Measurements from ENCODE around the gene RRP9.

DNA sequence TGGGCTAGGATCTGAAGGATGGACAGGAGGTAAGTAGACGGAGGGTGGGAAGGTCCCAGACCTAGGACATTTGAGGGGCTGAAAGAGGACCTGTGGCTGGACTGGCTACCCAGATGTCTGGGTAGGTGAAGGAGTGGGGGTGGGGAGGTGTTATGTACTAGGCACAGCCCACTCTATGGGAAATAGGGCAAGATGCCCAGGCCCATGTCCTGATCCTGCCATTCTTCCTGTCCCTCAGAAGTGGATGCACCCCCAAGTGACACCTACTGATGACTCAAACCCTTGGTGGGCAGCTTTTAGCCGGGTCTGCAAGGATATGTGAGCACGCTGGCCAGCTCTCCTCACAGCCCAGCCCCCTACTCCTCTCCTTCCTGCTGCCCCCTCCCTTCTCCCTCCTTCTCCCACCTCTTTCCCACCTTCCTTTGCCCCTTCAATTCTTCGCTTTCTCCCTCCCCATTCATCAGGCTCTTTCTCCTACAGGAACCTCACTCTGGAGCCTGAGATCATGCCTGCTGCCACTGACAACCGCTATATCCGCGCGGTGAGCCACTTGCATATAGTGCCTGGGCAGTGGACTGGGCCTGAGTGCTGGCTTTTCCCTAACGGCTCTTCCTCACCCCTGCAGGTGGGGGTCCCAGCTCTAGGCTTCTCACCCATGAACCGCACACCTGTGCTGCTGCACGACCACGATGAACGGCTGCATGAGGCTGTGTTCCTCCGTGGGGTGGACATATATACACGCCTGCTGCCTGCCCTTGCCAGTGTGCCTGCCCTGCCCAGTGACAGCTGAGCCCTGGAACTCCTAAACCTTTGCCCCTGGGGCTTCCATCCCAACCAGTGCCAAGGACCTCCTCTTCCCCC is 46.8 kb upstream of the RRP9 start:
- TF ChIP-seq, protein P1, sequence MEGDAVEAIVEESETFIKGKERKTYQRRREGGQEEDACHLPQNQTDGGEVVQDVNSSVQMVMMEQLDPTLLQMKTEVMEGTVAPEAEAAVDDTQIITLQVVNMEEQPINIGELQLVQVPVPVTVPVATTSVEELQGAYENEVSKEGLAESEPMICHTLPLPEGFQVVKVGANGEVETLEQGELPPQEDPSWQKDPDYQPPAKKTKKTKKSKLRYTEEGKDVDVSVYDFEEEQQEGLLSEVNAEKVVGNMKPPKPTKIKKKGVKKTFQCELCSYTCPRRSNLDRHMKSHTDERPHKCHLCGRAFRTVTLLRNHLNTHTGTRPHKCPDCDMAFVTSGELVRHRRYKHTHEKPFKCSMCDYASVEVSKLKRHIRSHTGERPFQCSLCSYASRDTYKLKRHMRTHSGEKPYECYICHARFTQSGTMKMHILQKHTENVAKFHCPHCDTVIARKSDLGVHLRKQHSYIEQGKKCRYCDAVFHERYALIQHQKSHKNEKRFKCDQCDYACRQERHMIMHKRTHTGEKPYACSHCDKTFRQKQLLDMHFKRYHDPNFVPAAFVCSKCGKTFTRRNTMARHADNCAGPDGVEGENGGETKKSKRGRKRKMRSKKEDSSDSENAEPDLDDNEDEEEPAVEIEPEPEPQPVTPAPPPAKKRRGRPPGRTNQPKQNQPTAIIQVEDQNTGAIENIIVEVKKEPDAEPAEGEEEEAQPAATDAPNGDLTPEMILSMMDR (IDR thresholded peaks at IDR 0.05) = no peak
- TF ChIP-seq POLR2A (IDR thresholded peaks at IDR 0.05) = no peak
